Measurements from ENCODE around the gene BAZ2B. TPM values are rescaled to one million over a fixed set of nuclear protein-coding genes. Genes with fewer than 3 reads are reported as not detected.

The BAZ2B gene
- total and polyA plus RNA-seq, 8 donors = 60.0 to 142 (median 101) TPM

DNA sequence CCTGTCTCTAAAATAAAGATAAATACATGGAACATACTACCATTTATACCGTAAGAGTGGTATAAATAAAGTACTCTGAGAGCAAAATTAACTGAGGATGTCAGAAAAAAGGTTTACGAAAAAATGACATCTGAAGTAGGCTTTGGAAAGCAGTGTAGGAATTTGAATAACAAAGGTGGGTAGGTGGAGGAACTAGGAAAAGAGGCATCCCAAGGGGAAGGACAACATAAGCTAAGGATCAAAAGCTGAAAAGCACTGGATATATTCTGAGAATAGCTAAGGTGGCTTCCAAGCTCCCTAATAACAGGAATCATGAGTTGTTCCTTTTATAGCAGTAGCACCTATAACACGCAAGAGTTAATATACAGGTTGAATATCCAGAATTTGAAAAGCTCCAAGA lies 91.3 kb downstream of the BAZ2B start:
- Histone ChIP-seq H3K4me3 (no peak overlapping the region), H3K27me3 (no peaks in the 10 kb centered on the region), H3K9me3 (no peaks in the 10 kb centered on the region), H3K36me3 (no peaks in the 10 kb centered on the region), H3K27ac (no peak overlapping the region), H3K4me1 (peaks cover 0 to 4% of the 10 kb centered on the region in 2 donors)
- ATAC-seq (no peak), DNase-seq (no peak)
- intact Hi-C loops (cut with DNase I) = no loop called here
- TF ChIP-seq, protein P1, sequence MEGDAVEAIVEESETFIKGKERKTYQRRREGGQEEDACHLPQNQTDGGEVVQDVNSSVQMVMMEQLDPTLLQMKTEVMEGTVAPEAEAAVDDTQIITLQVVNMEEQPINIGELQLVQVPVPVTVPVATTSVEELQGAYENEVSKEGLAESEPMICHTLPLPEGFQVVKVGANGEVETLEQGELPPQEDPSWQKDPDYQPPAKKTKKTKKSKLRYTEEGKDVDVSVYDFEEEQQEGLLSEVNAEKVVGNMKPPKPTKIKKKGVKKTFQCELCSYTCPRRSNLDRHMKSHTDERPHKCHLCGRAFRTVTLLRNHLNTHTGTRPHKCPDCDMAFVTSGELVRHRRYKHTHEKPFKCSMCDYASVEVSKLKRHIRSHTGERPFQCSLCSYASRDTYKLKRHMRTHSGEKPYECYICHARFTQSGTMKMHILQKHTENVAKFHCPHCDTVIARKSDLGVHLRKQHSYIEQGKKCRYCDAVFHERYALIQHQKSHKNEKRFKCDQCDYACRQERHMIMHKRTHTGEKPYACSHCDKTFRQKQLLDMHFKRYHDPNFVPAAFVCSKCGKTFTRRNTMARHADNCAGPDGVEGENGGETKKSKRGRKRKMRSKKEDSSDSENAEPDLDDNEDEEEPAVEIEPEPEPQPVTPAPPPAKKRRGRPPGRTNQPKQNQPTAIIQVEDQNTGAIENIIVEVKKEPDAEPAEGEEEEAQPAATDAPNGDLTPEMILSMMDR (IDR thresholded peaks at IDR 0.05) = no peak

DNA sequence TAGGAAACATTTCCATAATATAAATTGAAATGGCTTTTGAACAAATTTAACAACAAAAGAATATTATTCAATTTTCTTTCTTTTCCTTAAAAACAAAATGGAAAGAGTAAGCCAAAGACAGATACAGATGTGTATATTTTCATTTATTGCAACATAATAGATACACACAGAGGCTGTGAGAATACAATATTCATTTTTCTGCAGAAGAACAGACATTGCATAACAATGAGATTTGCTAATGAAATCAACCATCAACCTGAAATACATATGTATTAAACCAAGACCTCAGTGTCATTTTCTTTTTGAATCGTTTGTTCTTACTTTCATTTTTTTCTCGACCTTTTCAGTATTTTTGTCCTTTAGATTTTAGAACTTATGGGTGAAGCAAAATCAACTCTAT lies 95.1 kb downstream of the BAZ2B start:
- Histone ChIP-seq H3K9me3 (no peaks in the 10 kb centered on the region), H3K27me3 (no peaks in the 10 kb centered on the region), H3K4me1 (peaks cover 0 to 26% of the 10 kb centered on the region in 2 donors), H3K27ac (no peak overlapping the region), H3K4me3 (no peak overlapping the region), H3K36me3 (no peaks in the 10 kb centered on the region)
- intact Hi-C loops (cut with DNase I) = no loop called here
- DNase-seq = no peak
- no peak for ATAC-seq
- TF ChIP-seq, protein P1 (IDR thresholded peaks at IDR 0.05) = no peak

DNA sequence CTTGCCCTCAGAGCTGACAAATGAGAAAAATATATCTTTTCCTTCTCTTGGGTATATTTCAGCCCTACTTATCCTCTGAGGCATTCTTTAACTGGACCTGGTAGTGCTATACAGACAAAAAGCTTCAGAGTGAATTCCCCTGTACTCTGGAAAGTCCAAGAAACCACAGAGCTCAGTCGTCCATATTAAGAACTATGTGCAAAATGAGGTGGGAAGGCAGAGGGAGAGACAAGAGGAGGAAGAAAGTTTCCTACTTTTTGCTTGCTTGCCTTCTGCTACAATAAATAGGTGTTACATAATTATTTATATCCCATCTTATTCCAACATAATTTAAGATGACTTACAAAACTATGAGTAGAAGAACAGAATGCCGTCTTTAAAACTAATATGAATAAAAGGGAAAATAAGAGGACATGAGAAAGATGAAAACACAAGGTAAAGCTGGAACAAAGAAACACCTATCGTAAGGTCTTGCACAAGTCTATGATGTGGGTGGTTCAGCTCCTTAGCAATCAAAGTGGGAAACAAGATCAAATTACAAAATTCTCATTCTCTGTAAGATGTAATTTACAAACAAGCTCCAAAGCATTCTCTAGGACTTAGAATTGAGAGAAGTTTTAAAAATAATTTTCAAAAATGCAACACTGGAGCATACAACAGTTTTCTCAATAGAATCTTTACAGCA lies 97.9 kb downstream of the BAZ2B start:
- no peaks in the 10 kb centered on the region for H3K9me3 ChIP-seq
- DNase-seq (no peak), ATAC-seq (peak; percentile 19)
- H3K27ac ChIP-seq = peak overlapping the region in 1 of 2 donors; percentile 45
- TF ChIP-seq, protein P1 (IDR thresholded peaks at IDR 0.05) = no peak
- H3K4me1 ChIP-seq = peaks cover 4 to 48% of the 10 kb centered on the region in 2 donors
- H3K27me3 ChIP-seq = no peaks in the 10 kb centered on the region
- no peak overlapping the region for H3K4me3 ChIP-seq
- intact Hi-C loops (cut with DNase I) = no loop called here
- H3K36me3 ChIP-seq = no peaks in the 10 kb centered on the region

DNA sequence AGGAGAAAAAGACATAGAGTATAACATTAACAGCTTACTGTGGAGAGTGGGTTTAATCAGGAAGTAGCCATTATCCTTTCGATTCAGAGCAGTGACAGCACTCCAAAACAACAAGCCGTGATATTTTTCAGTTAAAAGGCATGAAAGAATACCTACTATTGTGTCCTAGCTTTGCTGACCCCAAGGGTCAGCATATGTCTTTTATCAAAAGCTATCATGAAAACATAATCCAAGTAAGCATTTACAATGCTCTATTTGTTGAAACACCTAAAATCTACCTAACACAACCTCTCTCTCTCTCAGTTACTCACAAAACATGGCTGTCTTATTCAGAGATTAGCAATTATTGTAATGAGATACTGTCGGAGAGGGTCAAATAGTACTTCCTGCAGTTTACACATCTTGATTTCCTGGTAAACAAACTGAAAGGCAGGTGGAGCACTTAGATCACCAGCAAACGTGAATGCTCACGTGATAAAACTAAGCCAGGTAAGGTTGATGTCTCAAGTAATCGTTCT lies 100.0 kb downstream of the BAZ2B start:
- ATAC-seq = peak; percentile 89

DNA sequence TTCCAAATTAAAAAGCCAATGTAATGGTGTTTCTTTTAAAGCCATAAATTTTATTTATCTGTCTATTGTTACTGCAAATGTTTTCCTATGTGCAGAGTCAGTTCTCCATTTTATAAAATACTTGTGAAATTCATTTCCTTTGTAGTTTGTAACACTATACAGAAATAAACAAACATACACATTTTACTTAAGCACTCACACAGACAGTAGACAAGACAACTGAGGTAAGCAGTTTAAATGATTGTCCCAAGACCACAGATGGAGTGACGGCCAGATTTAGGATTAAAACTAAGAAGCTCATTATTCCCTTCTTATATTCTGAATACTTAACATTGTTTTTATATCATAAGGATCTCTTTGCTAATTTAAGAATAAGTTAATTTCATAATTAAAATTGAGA lies 100.9 kb downstream of the BAZ2B start:
- TF ChIP-seq, protein P1 (IDR thresholded peaks at IDR 0.05) = no peak
- no peaks in the 10 kb centered on the region for H3K27me3 ChIP-seq
- no peaks in the 10 kb centered on the region for H3K36me3 ChIP-seq
- no peaks in the 10 kb centered on the region for H3K9me3 ChIP-seq
- peaks cover 4 to 55% of the 10 kb centered on the region in 2 donors for H3K4me1 ChIP-seq
- intact Hi-C loops (cut with DNase I) = no loop called here
- peak overlapping the region in 1 of 2 donors; percentile 85 for H3K27ac ChIP-seq
- ATAC-seq (peak; percentile 13), DNase-seq (no peak)
- H3K4me3 ChIP-seq = peak overlapping the region; percentile 25 to 39

More for the DNA sequence above, 100.0 kb downstream of the BAZ2B start:
- peaks cover 4 to 55% of the 10 kb centered on the region in 2 donors for H3K4me1 ChIP-seq
- peak overlapping the region; percentile 65 to 85 for H3K27ac ChIP-seq
- no peaks in the 10 kb centered on the region for H3K9me3 ChIP-seq
- no peaks in the 10 kb centered on the region for H3K27me3 ChIP-seq
- intact Hi-C loops (cut with DNase I) = no loop called here
- peak overlapping the region; percentile 25 to 39 for H3K4me3 ChIP-seq
- TF ChIP-seq, protein P1 (IDR thresholded peaks at IDR 0.05) = no peak
- no peaks in the 10 kb centered on the region for H3K36me3 ChIP-seq
- peak in 2 of 4 donors; percentile 32 to 36 for DNase-seq

Data from left lung (tissue), 10 donors.